ENCODE measurements around the gene BOD1.

GRCh38 chr5:173660481-173661280 lies 44.2 kb upstream of the BOD1 start:
- TF ChIP-seq GATA3 (IDR thresholded peaks at IDR 0.05; ENCODE audit: low read depth, low read length) (no peak), GATA2 (IDR thresholded peaks at IDR 0.05; ENCODE audit: low read depth, low read length) (no peak)
